ENCODE measurements around the gene PLA2G4F.

Gene PLA2G4F

GRCh38 chr15:42121682-42122081, 34.8 kb downstream of the PLA2G4F start:
- Histone ChIP-seq H3K4me3 (ENCODE audit: insufficient read depth, low read depth, low read length) (no peak overlapping the region), H3K4me1 (ENCODE audit: control insufficient read depth, insufficient read depth, low read length) (peaks cover 3% of the 10 kb centered on the region), H3K36me3 (ENCODE audit: control insufficient read depth, insufficient read depth, low read length) (no peaks in the 10 kb centered on the region), H3K27me3 (ENCODE audit: control insufficient read depth, insufficient read depth, low read length, poor library complexity, severe bottlenecking) (no peaks in the 10 kb centered on the region), H3K27ac (ENCODE audit: insufficient read depth, low read depth, low read length, poor library complexity, severe bottlenecking) (no peak overlapping the region), H3K9me3 (ENCODE audit: control insufficient read depth, low read length) (no peaks in the 10 kb centered on the region)
- WGBS, 2 experiments: 40 to 47% methylated on average over 2 of the region's 2 CpGs

- no peak overlapping the region for H3K4me3 ChIP-seq (ENCODE audit: insufficient read depth, low read depth, low read length)
- H3K27me3 ChIP-seq (ENCODE audit: control insufficient read depth, insufficient read depth, low read length, poor library complexity, severe bottlenecking): no peaks in the 10 kb centered on the region
- H3K27ac ChIP-seq (ENCODE audit: insufficient read depth, low read depth, low read length, poor library complexity, severe bottlenecking): no peak overlapping the region
- 93 to 94% methylated on average over 5 to 6 of the region's 6 CpGs for WGBS, 2 experiments
- no peaks in the 10 kb centered on the region for H3K9me3 ChIP-seq (ENCODE audit: control insufficient read depth, low read length)
- H3K4me1 ChIP-seq (ENCODE audit: control insufficient read depth, insufficient read depth, low read length): peaks cover 3% of the 10 kb centered on the region
- H3K36me3 ChIP-seq (ENCODE audit: control insufficient read depth, insufficient read depth, low read length): no peaks in the 10 kb centered on the region
These were observed 35.4 kb downstream of the PLA2G4F start for GRCh38 chr15:42121021-42121420.

- Histone ChIP-seq H3K27me3 (ENCODE audit: control insufficient read depth, insufficient read depth, low read length, poor library complexity, severe bottlenecking) (no peaks in the 10 kb centered on the region), H3K4me3 (ENCODE audit: insufficient read depth, low read depth, low read length) (no peak overlapping the region), H3K36me3 (ENCODE audit: control insufficient read depth, insufficient read depth, low read length) (no peaks in the 10 kb centered on the region), H3K27ac (ENCODE audit: insufficient read depth, low read depth, low read length, poor library complexity, severe bottlenecking) (no peak overlapping the region), H3K9me3 (ENCODE audit: control insufficient read depth, low read length) (no peaks in the 10 kb centered on the region), H3K4me1 (ENCODE audit: control insufficient read depth, insufficient read depth, low read length) (peaks cover 3% of the 10 kb centered on the region)
- WGBS, 2 experiments: 86 to 90% methylated on average over 1 of the region's 1 CpG
These were observed 36.2 kb downstream of the PLA2G4F start for GRCh38 chr15:42120285-42120684.

- no peaks in the 10 kb centered on the region for H3K9me3 ChIP-seq (ENCODE audit: control insufficient read depth, low read length)
- peaks cover 3% of the 10 kb centered on the region for H3K4me1 ChIP-seq (ENCODE audit: control insufficient read depth, insufficient read depth, low read length)
- H3K27ac ChIP-seq (ENCODE audit: insufficient read depth, low read depth, low read length, poor library complexity, severe bottlenecking): no peak overlapping the region
- 62 to 75% methylated on average over 5 of the region's 5 CpGs for WGBS, 2 experiments
- H3K36me3 ChIP-seq (ENCODE audit: control insufficient read depth, insufficient read depth, low read length): no peaks in the 10 kb centered on the region
- H3K4me3 ChIP-seq (ENCODE audit: insufficient read depth, low read depth, low read length): no peak overlapping the region
- no peaks in the 10 kb centered on the region for H3K27me3 ChIP-seq (ENCODE audit: control insufficient read depth, insufficient read depth, low read length, poor library complexity, severe bottlenecking)
These were observed 37.0 kb downstream of the PLA2G4F start for GRCh38 chr15:42119446-42119760.

- H3K27ac ChIP-seq (ENCODE audit: insufficient read depth, low read depth, low read length, poor library complexity, severe bottlenecking): no peak overlapping the region
- no peak overlapping the region for H3K4me3 ChIP-seq (ENCODE audit: insufficient read depth, low read depth, low read length)
- H3K9me3 ChIP-seq (ENCODE audit: control insufficient read depth, low read length): no peaks in the 10 kb centered on the region
- peaks cover 3% of the 10 kb centered on the region for H3K4me1 ChIP-seq (ENCODE audit: control insufficient read depth, insufficient read depth, low read length)
- 53 to 58% methylated on average over 9 to 10 of the region's 10 CpGs for WGBS, 2 experiments
- H3K27me3 ChIP-seq (ENCODE audit: control insufficient read depth, insufficient read depth, low read length, poor library complexity, severe bottlenecking): no peaks in the 10 kb centered on the region
- no peaks in the 10 kb centered on the region for H3K36me3 ChIP-seq (ENCODE audit: control insufficient read depth, insufficient read depth, low read length)
These were observed 37.6 kb downstream of the PLA2G4F start for GRCh38 chr15:42118650-42119445.

- Histone ChIP-seq H3K9me3 (ENCODE audit: control insufficient read depth, low read length) (no peaks in the 10 kb centered on the region), H3K4me3 (ENCODE audit: insufficient read depth, low read depth, low read length) (no peak overlapping the region), H3K4me1 (ENCODE audit: control insufficient read depth, insufficient read depth, low read length) (no peaks in the 10 kb centered on the region), H3K27ac (ENCODE audit: insufficient read depth, low read depth, low read length, poor library complexity, severe bottlenecking) (no peak overlapping the region), H3K27me3 (ENCODE audit: control insufficient read depth, insufficient read depth, low read length, poor library complexity, severe bottlenecking) (no peaks in the 10 kb centered on the region), H3K36me3 (ENCODE audit: control insufficient read depth, insufficient read depth, low read length) (no peaks in the 10 kb centered on the region)
- WGBS, 2 experiments: 91 to 93% methylated on average over 4 of the region's 4 CpGs
These were observed 44.5 kb downstream of the PLA2G4F start for GRCh38 chr15:42111924-42112323.

- Histone ChIP-seq H3K4me3 (ENCODE audit: insufficient read depth, low read depth, low read length) (no peak overlapping the region), H3K9me3 (ENCODE audit: control insufficient read depth, low read length) (no peaks in the 10 kb centered on the region), H3K36me3 (ENCODE audit: control insufficient read depth, insufficient read depth, low read length) (no peaks in the 10 kb centered on the region), H3K27ac (ENCODE audit: insufficient read depth, low read depth, low read length, poor library complexity, severe bottlenecking) (no peak overlapping the region), H3K4me1 (ENCODE audit: control insufficient read depth, insufficient read depth, low read length) (no peaks in the 10 kb centered on the region), H3K27me3 (ENCODE audit: control insufficient read depth, insufficient read depth, low read length, poor library complexity, severe bottlenecking) (no peaks in the 10 kb centered on the region)
- 72 to 73% methylated on average over 3 of the region's 3 CpGs for WGBS, 2 experiments
These were observed 46.1 kb downstream of the PLA2G4F start for GRCh38 chr15:42110367-42110766.

- Histone ChIP-seq H3K4me1 (ENCODE audit: control insufficient read depth, insufficient read depth, low read length) (no peaks in the 10 kb centered on the region), H3K27me3 (ENCODE audit: control insufficient read depth, insufficient read depth, low read length, poor library complexity, severe bottlenecking) (no peaks in the 10 kb centered on the region), H3K36me3 (ENCODE audit: control insufficient read depth, insufficient read depth, low read length) (no peaks in the 10 kb centered on the region), H3K27ac (ENCODE audit: insufficient read depth, low read depth, low read length, poor library complexity, severe bottlenecking) (no peak overlapping the region), H3K4me3 (ENCODE audit: insufficient read depth, low read depth, low read length) (no peak overlapping the region), H3K9me3 (ENCODE audit: control insufficient read depth, low read length) (no peaks in the 10 kb centered on the region)
- WGBS, 2 experiments: 87 to 93% methylated on average over 3 of the region's 3 CpGs
These were observed 47.6 kb downstream of the PLA2G4F start for GRCh38 chr15:42108806-42109205.

- no peaks in the 10 kb centered on the region for H3K36me3 ChIP-seq (ENCODE audit: control insufficient read depth, insufficient read depth, low read length)
- no peak overlapping the region for H3K4me3 ChIP-seq (ENCODE audit: insufficient read depth, low read depth, low read length)
- no peak overlapping the region for H3K27ac ChIP-seq (ENCODE audit: insufficient read depth, low read depth, low read length, poor library complexity, severe bottlenecking)
- no peaks in the 10 kb centered on the region for H3K27me3 ChIP-seq (ENCODE audit: control insufficient read depth, insufficient read depth, low read length, poor library complexity, severe bottlenecking)
- H3K9me3 ChIP-seq (ENCODE audit: control insufficient read depth, low read length): no peaks in the 10 kb centered on the region
- no peaks in the 10 kb centered on the region for H3K4me1 ChIP-seq (ENCODE audit: control insufficient read depth, insufficient read depth, low read length)
These were observed 48.2 kb downstream of the PLA2G4F start for GRCh38 chr15:42108189-42108588.

GRCh38 chr15:42107473-42107872, 49.0 kb downstream of the PLA2G4F start:
- H3K27ac ChIP-seq (ENCODE audit: insufficient read depth, low read depth, low read length, poor library complexity, severe bottlenecking): no peak overlapping the region
- no peaks in the 10 kb centered on the region for H3K27me3 ChIP-seq (ENCODE audit: control insufficient read depth, insufficient read depth, low read length, poor library complexity, severe bottlenecking)
- WGBS, 2 experiments: 90 to 96% methylated on average over 7 of the region's 7 CpGs
- H3K36me3 ChIP-seq (ENCODE audit: control insufficient read depth, insufficient read depth, low read length): no peaks in the 10 kb centered on the region
- no peaks in the 10 kb centered on the region for H3K4me1 ChIP-seq (ENCODE audit: control insufficient read depth, insufficient read depth, low read length)
- no peaks in the 10 kb centered on the region for H3K9me3 ChIP-seq (ENCODE audit: control insufficient read depth, low read length)
- H3K4me3 ChIP-seq (ENCODE audit: insufficient read depth, low read depth, low read length): no peak overlapping the region

- Histone ChIP-seq H3K4me3 (ENCODE audit: insufficient read depth, low read depth, low read length) (no peak overlapping the region), H3K27ac (ENCODE audit: insufficient read depth, low read depth, low read length, poor library complexity, severe bottlenecking) (no peak overlapping the region), H3K9me3 (ENCODE audit: control insufficient read depth, low read length) (no peaks in the 10 kb centered on the region), H3K4me1 (ENCODE audit: control insufficient read depth, insufficient read depth, low read length) (no peaks in the 10 kb centered on the region), H3K36me3 (ENCODE audit: control insufficient read depth, insufficient read depth, low read length) (no peaks in the 10 kb centered on the region), H3K27me3 (ENCODE audit: control insufficient read depth, insufficient read depth, low read length, poor library complexity, severe bottlenecking) (no peaks in the 10 kb centered on the region)
- WGBS, 2 experiments: 88 to 95% methylated on average over 5 of the region's 5 CpGs
These were observed 50.1 kb downstream of the PLA2G4F start for GRCh38 chr15:42106288-42106687.
